Measurements from ENCODE around the gene DMRTB1.

The DMRTB1 gene

GRCh38 chr1:53501065-53502005 is 42.1 kb downstream of the DMRTB1 start:
- TF ChIP-seq GATA2 (IDR thresholded peaks at IDR 0.05; ENCODE audit: low read depth, low read length) (no peak), GATA3 (IDR thresholded peaks at IDR 0.05; ENCODE audit: low read depth, low read length) (no peak)

DNA sequence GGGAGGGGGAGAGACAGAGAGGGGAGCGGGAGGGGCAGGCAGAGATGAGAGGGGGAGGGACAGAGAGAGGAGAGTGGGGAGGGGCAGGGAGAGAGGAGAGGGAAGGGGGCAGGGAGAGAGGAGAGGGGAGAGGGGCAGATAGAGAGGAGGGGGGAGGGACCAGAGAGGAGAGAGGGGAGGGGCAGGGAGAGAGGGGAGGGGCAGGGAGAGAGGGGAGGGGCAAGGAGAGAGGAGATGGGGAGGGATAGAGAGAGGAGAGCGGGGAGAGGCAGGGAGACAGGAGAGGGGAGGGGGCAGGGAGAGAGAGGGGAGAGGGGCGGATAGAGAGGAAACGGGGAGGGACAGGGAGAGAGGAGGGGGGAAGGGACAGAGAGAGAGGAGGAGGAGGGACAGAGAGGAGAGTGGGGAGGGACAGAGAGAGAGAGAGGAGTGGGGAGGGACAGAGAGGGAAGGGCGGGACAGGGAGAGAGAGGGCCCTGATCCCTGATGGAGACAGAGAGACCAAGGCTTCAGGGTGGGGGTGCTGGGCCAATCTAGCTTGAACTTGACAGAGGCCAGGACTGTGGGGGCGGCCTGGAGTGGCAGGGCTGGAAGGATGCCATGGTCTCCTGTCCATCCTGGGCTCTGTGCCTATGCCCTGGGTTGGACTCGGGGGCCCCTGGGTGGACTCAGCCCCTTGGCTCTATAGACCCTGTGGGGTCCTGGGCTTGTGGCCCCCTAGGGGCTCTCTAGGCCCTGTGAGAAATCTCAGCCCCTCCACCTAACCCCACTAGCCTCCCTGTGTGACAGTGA is 43.6 kb downstream of the DMRTB1 start:
- TF ChIP-seq GATA3 (IDR thresholded peaks at IDR 0.05; ENCODE audit: low read depth, low read length) (no peak), GATA2 (IDR thresholded peaks at IDR 0.05; ENCODE audit: low read depth, low read length) (no peak)

GRCh38 chr1:53503433-53504217 is 44.4 kb downstream of the DMRTB1 start:
- TF ChIP-seq GATA2 (IDR thresholded peaks at IDR 0.05; ENCODE audit: low read depth, low read length) (no peak), GATA3 (IDR thresholded peaks at IDR 0.05; ENCODE audit: low read depth, low read length) (no peak)

- TF ChIP-seq GATA2 (IDR thresholded peaks at IDR 0.05; ENCODE audit: low read depth, low read length) (no peak), GATA3 (IDR thresholded peaks at IDR 0.05; ENCODE audit: low read depth, low read length) (no peak)
Measured at GRCh38 chr1:53504901-53505300, 45.7 kb downstream of the DMRTB1 start.

- TF ChIP-seq GATA3 (IDR thresholded peaks at IDR 0.05; ENCODE audit: low read depth, low read length) (no peak), GATA2 (IDR thresholded peaks at IDR 0.05; ENCODE audit: low read depth, low read length) (no peak)
Measured at GRCh38 chr1:53505401-53505800, 46.2 kb downstream of the DMRTB1 start.

GRCh38 chr1:53505891-53506290 is 46.7 kb downstream of the DMRTB1 start:
- no peak for TF ChIP-seq GATA3 (IDR thresholded peaks at IDR 0.05; ENCODE audit: low read depth, low read length)
- TF ChIP-seq GATA2 (IDR thresholded peaks at IDR 0.05; ENCODE audit: low read depth, low read length): no peak

- TF ChIP-seq GATA3 (IDR thresholded peaks at IDR 0.05; ENCODE audit: low read depth, low read length) (no peak), GATA2 (IDR thresholded peaks at IDR 0.05; ENCODE audit: low read depth, low read length) (no peak)
Measured at GRCh38 chr1:53506355-53507050, 47.3 kb downstream of the DMRTB1 start.

GRCh38 chr1:53507116-53507820 is 48.1 kb downstream of the DMRTB1 start:
- TF ChIP-seq GATA3 (IDR thresholded peaks at IDR 0.05; ENCODE audit: low read depth, low read length) (no peak), GATA2 (IDR thresholded peaks at IDR 0.05; ENCODE audit: low read depth, low read length) (no peak)

- TF ChIP-seq GATA2 (IDR thresholded peaks at IDR 0.05; ENCODE audit: low read depth, low read length) (no peak), GATA3 (IDR thresholded peaks at IDR 0.05; ENCODE audit: low read depth, low read length) (no peak)
Measured at GRCh38 chr1:53508056-53508990, 49.1 kb downstream of the DMRTB1 start.

GRCh38 chr1:53508991-53509666 is 49.9 kb downstream of the DMRTB1 start:
- TF ChIP-seq GATA2 (IDR thresholded peaks at IDR 0.05; ENCODE audit: low read depth, low read length) (no peak), GATA3 (IDR thresholded peaks at IDR 0.05; ENCODE audit: low read depth, low read length) (no peak)

GRCh38 chr1:53509775-53510174 is 50.6 kb downstream of the DMRTB1 start:
- TF ChIP-seq GATA3 (IDR thresholded peaks at IDR 0.05; ENCODE audit: low read depth, low read length) (no peak), GATA2 (IDR thresholded peaks at IDR 0.05; ENCODE audit: low read depth, low read length) (no peak)
